GM21786 (cell line): ENCODE data around the gene TTC14.
A peak's percentile ranks its signal among the peaks of the same experiment; 100 is the strongest.
"Not testable (repeated sequence)": the region's sequence is repeated elsewhere in the genome, so short reads cannot be mapped to it uniquely, and the experiment has no call there.

Experiments used
- ATAC-seq: cut with Tn5 transposase; IDR thresholded peaks from one replicate; pipeline ENCODE4 v1.9.1; 2021; ENCODE audit not compliant: unreplicated experiment

Gene TTC14, protein sequence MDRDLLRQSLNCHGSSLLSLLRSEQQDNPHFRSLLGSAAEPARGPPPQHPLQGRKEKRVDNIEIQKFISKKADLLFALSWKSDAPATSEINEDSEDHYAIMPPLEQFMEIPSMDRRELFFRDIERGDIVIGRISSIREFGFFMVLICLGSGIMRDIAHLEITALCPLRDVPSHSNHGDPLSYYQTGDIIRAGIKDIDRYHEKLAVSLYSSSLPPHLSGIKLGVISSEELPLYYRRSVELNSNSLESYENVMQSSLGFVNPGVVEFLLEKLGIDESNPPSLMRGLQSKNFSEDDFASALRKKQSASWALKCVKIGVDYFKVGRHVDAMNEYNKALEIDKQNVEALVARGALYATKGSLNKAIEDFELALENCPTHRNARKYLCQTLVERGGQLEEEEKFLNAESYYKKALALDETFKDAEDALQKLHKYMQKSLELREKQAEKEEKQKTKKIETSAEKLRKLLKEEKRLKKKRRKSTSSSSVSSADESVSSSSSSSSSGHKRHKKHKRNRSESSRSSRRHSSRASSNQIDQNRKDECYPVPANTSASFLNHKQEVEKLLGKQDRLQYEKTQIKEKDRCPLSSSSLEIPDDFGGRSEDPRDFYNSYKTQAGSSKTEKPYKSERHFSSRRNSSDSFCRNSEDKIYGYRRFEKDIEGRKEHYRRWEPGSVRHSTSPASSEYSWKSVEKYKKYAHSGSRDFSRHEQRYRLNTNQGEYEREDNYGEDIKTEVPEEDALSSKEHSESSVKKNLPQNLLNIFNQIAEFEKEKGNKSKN

DNA sequence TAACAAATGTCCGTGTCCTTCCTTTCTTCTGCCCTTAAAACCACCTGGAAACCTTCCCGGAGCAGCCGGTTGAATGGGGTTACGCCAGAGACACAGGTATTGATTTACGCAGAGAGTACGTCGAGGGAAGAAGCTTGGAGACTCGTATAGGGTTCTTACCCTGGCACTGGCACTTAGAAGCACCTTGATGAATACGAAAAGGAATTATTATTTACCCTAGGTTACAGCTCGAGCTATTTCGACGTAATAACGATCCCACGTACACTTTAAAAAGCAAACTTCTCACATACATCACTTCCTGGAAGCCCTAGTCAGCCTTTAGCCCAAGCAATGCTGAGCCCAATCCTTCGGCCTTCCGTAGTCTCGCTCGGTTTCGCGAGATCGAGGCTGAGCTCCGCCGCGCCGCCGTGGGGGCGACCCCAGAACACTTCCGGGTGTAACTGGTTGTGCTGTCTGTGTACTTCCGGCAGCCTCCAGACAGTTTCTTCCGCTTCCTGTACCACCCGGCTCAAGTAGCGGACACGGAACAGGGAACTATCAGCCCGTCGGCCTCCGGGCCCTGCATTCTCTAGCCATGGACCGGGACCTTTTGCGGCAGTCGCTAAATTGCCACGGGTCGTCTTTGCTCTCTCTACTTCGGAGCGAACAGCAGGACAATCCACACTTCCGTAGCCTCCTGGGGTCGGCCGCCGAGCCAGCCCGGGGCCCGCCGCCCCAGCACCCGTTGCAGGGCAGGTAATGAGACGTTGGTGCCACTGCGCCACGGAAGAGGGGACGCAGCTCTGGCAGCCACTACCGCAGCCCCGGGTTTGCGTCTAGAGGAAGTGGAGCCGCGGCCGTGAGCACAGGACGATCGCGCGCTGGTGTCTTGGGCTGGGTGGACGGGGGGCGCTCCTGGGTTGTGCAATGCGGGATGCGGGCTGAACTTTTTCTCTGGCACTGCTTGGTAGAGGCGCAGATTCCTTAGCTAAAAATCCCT is at the start of gene TTC14:
Gene TTC14 (plus strand): TSS at position 476 of the 979 bp plus-strand sequence. CDS start 99 bp downstream, at position 575.
- peak; percentile 97 for ATAC-seq

DNA sequence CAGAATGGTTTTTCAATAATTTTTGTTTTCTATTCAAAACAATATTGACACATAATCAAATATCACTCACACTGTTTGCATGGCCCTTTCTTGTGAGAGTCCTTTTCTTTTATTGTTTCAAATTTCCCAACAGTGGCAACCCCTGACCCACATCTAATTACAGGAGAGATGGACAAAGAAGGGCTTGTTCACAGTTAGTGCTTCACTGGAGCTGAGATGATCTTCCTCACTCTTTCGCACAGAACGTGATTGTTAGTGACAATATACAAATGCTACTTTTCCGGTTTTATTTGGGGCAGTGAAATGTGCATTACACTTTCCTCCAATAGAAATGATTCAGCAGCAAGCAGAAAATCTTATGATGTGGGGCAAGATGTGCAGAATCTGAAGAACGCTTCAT is 38.6 kb upstream of the TTC14 start:
- ATAC-seq, result no peak

DNA sequence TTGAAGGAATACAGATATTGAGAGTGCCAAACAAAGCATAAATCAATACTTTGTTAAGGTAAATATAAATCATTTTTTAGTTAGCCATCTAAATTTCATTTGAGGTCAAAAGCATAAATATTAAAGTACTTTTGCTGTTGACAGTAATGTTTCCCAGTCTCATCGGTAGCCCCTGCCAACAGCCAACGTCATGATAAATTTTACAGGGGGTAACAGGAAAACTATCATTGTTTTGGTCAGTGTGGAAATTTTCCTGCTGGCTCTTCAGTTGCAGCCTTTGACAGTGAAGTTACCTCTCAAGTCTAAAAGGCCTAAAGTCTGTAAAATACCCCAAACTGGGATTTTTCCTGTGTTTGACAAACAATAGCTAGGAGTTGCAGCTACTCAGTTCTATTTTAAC is 37.3 kb upstream of the TTC14 start:
- no peak for ATAC-seq

DNA sequence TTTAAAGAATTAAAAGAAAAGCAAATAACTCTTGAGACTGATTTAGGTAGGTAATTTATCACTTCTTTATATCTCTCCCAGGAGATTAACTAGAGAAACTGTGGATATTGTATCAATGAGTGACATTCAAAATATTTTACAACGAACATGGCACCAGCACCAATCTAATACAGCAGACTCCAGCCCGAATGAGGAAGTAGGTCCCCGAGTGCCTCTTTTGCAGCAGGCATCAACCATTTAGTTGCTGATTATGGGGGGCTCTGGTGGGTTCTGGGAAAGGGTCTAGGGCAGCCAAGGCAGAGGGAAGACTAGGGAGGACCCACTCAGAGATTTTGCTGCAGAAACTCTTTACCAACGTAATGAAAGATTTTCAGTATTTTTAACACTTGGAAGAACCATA is 31.7 kb upstream of the TTC14 start:
- ATAC-seq, result no peak

DNA sequence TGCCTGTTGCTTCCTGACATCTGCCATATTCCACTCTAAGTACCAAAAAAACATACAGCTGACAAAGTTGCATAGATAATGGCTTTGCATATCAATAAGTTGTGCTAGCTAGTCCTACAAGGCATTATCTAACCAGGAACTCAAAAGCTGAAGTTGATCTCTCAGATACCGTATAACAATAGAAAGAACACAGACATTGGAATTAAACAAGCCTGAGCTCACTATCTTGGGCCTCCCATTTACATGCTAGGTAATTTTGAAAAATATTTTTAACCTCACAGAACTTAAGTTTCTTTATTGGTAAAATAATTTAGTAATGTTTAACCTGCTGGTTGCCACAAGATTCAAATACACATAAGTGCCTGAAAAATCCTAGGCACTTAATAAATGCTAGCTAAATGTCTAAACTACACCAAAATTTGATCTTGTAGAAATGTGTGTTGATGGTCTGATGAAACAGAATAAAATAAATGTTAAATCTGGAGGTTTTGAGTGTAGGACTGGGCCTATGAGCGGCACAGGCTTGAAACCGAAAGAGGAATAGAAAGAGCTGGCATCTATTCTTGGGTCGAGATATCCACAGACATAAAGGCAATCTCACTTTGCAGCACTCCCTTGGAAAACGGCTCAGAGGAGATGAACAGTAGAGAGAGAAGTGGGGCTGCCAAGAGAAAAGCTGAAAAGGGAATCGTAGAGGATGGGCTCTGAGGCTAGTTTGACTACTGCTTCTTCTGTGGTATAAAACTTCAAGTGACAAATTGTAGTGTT is 29.9 kb upstream of the TTC14 start:
- peak; percentile 81 for ATAC-seq

DNA sequence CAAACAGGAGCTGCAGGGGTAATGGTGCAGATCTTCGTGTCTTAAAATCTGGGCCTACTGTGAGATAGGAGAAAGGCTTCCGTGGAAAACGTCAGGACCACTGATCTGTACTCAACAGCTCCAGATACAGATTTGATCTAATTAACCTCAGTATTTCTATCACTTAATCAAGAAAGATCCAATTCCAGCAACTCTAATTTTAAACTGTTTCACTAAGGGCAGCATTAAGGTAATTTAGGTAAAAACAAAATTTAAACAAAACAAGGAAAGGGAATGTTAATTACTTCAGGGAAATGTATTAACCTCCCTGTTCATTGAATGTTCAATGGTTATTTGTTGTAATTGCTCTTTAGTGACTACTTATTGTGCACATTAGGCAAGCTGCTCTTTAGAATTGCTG is 26.4 kb upstream of the TTC14 start:
- no peak for ATAC-seq

DNA sequence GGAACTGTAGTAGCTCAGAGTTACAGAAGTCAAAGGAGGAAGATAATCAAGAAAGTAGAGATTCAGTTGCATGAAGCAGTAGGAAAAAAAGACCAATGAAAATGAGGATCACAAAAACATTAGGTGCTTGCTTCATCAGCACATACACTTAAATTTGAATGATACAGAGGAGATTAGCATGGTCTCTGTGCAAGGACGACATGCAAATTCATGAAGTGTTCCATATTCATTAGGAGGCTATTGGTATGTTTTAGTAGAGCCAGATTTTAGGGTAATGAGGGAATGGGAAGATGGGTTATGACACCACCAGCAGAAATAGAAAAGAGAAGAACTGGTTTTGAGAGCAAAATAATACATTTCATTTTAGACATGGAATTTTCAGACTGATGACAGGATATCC is 21.0 kb upstream of the TTC14 start:
- no peak for ATAC-seq

DNA sequence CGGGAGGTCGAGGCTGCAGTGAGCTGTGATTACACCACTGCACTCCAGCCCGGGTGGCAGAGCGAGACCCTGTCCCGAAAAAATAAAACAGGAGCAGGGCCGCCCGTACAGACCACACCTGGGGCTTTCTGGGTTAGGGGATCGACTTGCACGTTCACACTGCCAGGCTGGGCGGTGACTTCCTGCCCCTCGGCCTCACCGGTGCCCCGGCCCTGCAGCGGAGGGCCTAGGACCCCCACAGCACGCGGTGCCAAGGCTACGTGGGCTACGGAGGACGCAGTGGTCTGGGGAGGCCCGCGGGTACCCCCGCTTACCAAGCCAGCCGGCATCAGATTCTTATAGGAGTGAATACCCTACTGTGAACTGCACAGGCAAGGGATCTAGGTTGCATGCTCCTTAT is 11.6 kb upstream of the TTC14 start:
- ATAC-seq, result no peak

DNA sequence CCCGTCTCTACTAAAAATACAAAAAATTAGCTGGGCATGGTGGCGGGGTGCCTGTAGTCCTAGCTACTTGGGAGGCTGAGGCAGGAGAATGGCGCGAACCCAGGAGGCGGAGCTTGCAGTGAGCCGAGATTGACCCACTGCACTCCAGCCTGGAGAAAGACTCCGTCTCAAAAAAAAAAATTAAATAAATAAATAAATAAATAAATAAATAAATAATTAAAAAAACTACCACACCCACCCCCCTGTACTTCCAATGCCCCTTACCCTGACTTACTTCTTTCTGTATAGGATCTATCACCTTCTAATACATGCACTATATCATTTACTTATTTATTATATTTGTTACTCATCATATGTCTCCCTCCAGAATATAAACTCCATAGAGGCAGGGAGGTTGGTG is 8.3 kb upstream of the TTC14 start:
- ATAC-seq, result not testable (repeated sequence)

DNA sequence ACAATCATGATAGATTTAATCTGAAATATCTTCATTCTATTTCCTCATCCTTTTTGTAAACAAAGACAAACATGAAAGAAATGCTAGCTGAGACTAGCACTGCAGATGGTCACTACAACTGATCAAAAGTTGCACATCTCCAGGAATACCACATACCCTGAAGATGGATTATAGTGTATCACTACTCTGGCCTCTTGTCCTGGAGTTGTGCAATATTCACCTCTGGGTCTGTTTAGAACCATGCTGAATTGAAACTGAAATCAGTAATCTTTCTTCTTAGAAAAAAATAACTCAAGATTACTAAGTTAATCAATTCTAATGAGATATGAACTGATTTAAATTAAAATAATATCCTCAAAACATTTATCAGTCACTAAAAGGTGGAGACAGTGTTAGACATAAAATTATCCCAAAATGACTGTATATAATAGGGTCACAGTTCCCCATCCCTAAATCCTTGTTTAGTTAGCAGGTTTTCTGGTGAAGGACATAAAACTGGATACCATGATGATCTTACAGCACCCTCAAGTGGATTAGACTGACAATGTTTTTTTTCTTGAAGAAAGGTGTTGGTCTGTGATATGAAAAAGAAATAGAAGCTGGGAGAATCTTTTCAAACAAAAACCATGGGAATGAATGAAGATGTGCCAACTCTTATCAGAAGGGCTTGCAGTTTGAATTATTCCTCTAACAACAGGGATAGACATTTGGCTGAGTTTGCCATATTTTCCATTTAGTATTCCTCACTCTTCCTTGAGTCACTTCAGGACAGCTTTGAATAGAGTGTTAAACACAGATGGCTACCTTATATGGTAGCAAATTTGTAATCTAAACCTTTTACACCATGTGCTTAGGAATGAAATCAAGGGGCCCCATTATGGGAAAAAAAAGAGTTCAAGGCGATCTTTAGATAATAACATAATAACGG is 7.1 kb upstream of the TTC14 start:
- ATAC-seq, result peak; percentile 74

DNA sequence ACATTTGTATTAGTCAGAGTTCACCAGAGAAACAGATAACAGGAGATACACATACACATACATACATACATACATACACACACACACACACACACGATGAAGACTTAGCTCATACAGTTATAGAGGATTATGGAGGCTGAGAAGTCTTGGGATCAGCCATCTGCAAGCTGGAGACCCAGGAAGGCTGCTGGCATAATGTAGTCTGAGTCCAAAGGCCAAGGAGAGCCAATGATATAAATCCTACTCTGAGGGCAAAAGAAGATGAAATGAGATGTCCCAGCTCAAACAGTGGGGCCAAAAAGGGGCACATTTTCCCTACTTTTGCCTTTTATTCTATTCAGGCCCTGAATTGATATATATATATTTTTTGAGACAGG is 6.4 kb upstream of the TTC14 start:
- no peak for ATAC-seq

DNA sequence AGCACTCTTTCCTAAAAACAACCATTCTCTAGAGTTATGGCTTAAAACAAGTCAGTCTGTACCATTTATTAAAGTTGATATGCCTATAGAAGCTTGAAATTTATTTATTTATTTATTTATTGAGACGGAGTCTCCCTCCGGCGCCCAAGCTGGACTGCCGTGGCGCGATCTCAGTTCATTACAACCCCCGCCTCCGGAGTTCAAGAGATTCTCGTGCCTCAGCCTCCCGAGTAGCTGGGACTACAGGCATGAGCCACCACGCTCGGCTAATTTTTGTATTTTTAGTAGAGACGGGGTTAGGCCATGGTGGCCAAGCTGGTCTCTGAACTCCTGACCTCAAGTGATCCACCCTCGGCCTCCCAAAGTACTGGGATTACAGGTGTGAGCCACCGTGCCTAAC is 1.5 kb upstream of the TTC14 start:
- no peak for ATAC-seq

DNA sequence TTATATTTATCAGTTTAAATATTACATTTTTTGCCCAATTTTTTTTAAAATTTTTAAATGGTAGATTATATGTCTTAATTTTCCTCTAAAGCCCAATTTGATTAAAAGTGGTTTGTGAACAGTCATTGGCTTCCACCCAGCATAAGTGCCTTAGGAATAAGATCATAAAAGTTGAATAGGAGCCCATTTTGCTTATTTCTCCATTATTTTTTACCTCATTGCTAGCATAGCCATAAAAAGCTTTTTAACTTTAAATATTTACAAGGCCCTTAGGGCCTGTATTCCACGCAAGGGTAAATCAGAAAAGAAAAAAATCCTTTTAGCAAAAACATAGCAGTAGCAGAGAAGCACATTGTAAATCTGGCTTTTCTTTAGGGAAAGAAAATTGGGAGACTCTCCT is 9.0 kb downstream of the TTC14 start:
- no peak for ATAC-seq

DNA sequence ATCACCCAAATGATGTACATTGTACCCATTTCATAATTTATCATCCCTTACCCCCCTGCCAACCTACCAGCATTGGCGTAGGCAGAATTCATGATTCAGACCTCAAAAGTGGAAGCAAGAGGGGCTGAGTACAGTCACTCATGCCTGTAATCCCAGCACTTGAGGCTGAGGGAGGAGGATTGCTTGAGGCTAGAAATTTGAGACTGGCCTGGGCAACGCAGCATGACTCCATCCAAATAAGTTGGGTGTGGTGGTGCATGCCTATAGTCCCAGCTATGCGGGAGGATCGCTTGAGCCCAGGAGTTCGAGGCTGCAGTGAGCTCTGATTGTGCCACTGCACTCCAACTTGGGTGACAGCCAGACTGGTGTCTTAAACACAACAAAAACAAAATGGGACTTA is 10.4 kb downstream of the TTC14 start:
- ATAC-seq, result no peak

DNA sequence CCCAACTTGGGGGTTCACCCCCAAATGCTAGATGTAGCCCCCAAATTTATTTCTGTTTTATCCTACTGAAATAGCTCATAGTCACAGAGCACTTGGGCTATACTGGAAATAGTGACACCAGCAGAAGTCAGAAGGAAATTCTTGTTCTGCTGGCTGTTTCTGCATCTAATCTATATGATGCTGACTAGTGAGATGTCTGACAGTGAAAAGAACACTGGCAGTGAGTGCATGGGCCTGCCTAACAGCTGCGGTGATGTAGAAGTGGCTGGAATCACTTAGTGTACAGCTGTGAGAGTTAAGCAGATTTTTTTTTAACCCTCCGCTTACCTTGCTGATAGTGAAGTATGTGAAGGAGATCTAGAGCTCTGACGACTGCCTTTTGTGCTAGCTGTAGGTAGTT is 14.0 kb downstream of the TTC14 start:
- no peak for ATAC-seq

DNA sequence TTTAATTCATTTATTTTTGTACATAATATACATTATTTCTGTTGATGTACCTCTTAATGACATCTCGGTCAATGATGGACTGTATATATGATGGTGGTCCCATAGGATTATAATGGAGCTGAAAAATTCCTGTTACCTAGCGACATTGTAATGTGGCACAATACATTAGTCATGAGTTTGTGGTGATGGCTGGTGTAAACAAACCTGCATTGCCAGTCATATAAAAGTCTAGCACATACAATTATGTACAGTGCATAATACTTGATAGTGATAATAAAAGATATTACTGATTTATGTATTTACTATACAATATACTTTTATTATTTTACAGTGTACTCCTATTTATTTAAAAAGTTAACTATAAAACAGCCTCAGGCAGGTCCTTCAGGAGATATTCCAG is 15.1 kb downstream of the TTC14 start:
- no peak for ATAC-seq

DNA sequence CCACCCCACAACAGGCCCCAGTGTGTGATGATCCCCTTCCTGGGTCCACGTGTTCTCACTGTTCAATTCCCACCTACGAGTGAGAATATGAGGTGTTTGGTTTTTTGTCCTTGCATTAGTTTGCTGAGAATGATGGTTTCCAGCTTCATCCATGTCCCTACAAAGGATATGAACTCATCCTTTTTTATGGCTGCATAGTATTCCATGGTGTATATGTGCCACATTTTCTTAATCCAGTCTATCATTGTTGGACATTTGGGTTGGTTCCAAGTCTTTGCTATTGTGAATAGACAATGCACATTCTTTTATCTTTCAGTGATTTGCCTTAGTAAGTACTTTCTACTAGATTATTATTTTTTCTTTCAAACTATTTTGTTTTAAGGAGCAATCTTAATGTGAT is 16.6 kb downstream of the TTC14 start:
- not testable (repeated sequence) for ATAC-seq

DNA sequence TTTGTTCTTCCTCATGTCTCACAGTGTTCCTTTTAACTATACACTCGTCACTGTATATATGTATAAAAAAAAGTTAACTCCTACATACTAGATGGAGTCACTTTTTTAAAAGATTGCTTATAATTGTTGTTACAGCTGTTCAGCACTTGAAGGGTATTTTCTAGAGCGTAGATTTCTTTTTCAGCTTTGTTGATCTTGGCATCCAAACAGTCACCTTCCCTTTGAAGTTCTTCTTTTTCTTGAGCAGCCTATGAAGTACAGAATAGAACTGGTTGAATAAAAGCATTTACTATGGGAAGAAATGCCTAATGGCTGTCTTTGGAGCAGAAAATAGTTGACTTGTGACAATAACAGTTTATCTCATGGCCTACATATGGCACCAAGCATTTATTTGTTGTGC is 17.8 kb downstream of the TTC14 start:
- ATAC-seq, result no peak

DNA sequence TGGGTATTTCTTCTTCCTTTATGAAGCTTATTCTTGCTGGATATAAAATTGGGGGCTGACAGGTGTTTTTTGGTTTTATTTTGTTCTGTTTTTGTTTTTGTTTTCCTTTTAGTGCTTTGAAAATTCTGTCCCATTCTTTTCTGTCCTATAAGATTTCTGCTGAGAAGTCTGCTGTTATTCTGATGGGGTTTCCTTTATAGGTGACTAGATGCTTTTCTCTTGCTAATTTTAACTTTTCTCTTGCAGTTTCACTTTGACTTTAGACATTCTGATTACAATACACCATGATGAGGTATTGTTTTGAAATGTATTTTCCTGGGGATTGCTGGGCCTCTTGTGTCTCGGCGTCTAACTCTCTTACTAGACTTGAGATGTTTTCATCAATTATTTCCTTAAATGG is 22.8 kb downstream of the TTC14 start:
- ATAC-seq, result peak; percentile 59
